Activated naive CD4-positive, alpha-beta T cell treated with anti-CD3 and anti-CD28 coated beads for 36 hours (primary cell): Measurements from ENCODE around the gene SF3B4. TPM values are rescaled to one million over a fixed set of nuclear protein-coding genes. Genes with fewer than 3 reads are reported as not detected.
A peak's percentile ranks its signal among the peaks of the same experiment; 100 is the strongest.
"Not testable (repeated sequence)": the region's sequence is repeated elsewhere in the genome, so short reads cannot be mapped to it uniquely, and the experiment has no call there.

Source experiments
- CTCF ChIA-PET: fragments of 350-600 bp; sonication (Branson Sonifier 250); formaldehyde crosslinking; loops from one replicate; lab custom pipeline; 2021; ENCODE audit warnings: antibody characterized with exemption; lab: Charles Lee
- DNase-seq: peaks from one replicate; pipeline ENCODE4 v3.0.0-alpha.2; 2020
- H3K27ac Mint-ChIP-seq: one replicate; pipeline ENCODE4 v1.8.0; 2021; ENCODE audit warnings: mild to moderate bottlenecking, mixed read lengths
- H3K27me3 Mint-ChIP-seq: one replicate; pipeline ENCODE4 v1.8.0; 2021; ENCODE audit warnings: low read depth, mixed read lengths
- H3K36me3 Mint-ChIP-seq: one replicate; pipeline ENCODE4 v1.8.0; 2021; ENCODE audit warnings: low read depth, mixed read lengths
- H3K4me1 Mint-ChIP-seq: one replicate; pipeline ENCODE4 v1.8.0; 2021; ENCODE audit warnings: low read depth, mixed read lengths
- H3K4me3 Mint-ChIP-seq: one replicate; pipeline ENCODE4 v1.8.0; 2021; ENCODE audit warnings: mild to moderate bottlenecking, moderate library complexity, mixed read lengths
- H3K9me3 Mint-ChIP-seq: one replicate; pipeline ENCODE4 v1.8.0; 2021; ENCODE audit warnings: mixed read lengths
- intact Hi-C: fragments of 100-400 bp; cut with micrococcal nuclease; formaldehyde crosslinking; loops from one replicate; pipeline ENCODE4 v1.15.1; 2023
- total RNA-seq, 2 experiments: library from RNA; stranded (reverse); gene quantifications; one replicate each; pipeline ENCODE4 v1.2.3, GENCODE V29; 2021

The SF3B4 gene
- total RNA-seq, 2 experiments from 2014 or later: 47.3 to 48.5 TPM

- CTCF ChIA-PET: interaction anchor here (1.2 kb wide), 1 partner anchor 26 kb away, joined by 3 read pairs; no protein-coding TSS in a partner anchor
- no peak overlapping the region for H3K27ac Mint-ChIP-seq
These were observed 13.1 kb downstream of the SF3B4 start for GRCh38 chr1:149914545-149914944.

DNA sequence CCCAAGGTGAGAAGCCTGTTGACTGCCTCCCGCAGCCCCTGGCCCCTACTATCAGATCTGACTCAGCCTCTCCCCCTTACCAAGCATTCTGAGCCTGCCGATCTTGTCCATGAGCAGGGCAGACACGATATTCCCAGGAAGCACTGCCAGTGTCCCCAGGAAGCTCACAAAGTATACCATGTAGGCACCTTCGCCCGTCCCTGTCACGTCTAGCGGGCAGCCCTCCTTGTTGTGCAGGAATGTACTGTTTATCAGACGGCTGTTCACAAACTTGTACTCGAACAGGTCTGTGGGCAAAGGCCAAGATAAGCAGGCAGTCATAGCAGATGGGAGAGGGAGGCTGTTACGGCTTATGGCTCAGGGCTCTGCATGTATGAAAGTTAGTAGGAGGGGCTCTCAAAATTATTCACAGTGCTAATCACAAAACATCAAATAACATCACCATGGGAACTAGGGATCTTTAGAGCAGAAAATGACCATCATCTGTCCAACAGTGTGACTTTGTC lies 21.0 kb downstream of the SF3B4 start:
- DNase-seq: no peak
- no peaks in the 10 kb centered on the region for H3K4me1 Mint-ChIP-seq
- intact Hi-C loops: no loop called here
- H3K36me3 Mint-ChIP-seq: peaks cover 17% of the 10 kb centered on the region
- H3K4me3 Mint-ChIP-seq: no peak overlapping the region
- peaks cover 2% of the 10 kb centered on the region for H3K9me3 Mint-ChIP-seq
- CTCF ChIA-PET: interaction anchor here (0.7 kb wide), 1 partner anchor 280 kb away, joined by 3 read pairs; no protein-coding TSS in a partner anchor
- H3K27ac Mint-ChIP-seq: no peak overlapping the region
- H3K27me3 Mint-ChIP-seq: no peaks in the 10 kb centered on the region

More at GRCh38 chr1:149914545-149914944, 13.1 kb downstream of the SF3B4 start:
- H3K9me3 Mint-ChIP-seq: no peaks in the 10 kb centered on the region
- intact Hi-C loops: no loop called here
- peaks cover 34% of the 10 kb centered on the region for H3K4me1 Mint-ChIP-seq
- no peak for DNase-seq
- H3K36me3 Mint-ChIP-seq: peaks cover 4% of the 10 kb centered on the region
- no peak overlapping the region for H3K4me3 Mint-ChIP-seq
- no peaks in the 10 kb centered on the region for H3K27me3 Mint-ChIP-seq

GRCh38 chr1:149903836-149904491 lies 23.6 kb downstream of the SF3B4 start:
- intact Hi-C loops: no loop called here
- CTCF ChIA-PET: no interaction called here
- peaks cover 2% of the 10 kb centered on the region for H3K9me3 Mint-ChIP-seq
- DNase-seq: no peak
- no peak overlapping the region for H3K4me3 Mint-ChIP-seq
- no peaks in the 10 kb centered on the region for H3K27me3 Mint-ChIP-seq
- H3K36me3 Mint-ChIP-seq: peaks cover 27% of the 10 kb centered on the region
- H3K4me1 Mint-ChIP-seq: peaks cover 17% of the 10 kb centered on the region
- H3K27ac Mint-ChIP-seq: no peak overlapping the region

DNA sequence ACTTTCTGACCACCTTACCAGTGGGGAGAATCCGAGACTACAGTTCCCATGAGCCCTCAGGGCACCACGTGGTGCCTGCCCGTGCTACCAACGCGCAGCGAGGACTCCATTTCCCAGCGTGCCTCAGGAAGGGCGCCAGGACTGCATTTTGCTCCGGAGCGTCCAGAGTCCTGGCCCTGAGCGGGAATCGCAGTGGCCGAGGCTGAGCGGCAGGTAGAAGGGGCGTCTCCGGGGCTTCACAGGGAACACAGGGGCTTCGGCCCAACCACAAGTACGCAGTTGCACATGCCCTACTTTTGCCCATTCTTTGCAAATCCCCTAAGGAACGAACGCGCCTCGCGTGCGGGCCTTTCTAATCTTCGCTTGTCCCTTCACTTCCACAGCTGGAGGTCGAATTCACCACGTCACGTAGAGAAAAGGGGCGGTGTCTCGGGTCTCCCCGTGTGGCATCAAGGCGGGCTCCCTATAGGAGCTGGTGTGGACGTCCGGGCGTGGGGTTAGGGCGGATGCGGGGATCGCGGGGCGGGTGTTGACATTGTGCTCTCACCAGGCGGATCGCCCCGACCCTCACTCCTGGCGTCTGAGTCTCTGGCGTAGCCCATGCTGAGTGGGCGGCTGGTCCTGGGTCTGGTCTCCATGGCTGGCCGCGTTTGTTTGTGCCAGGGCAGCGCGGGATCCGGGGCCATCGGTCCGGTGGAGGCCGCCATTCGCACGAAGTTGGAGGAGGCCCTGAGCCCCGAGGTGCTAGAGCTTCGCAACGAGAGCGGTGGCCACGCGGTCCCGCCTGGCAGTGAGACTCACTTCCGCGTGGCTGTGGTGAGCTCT lies 27.9 kb downstream of the SF3B4 start, which contains the start of gene BOLA1:
BOLA1 (plus strand) TSS at position 109 of the 825 bp plus-strand sequence; CDS start at position 601, 492 bp downstream.
- Mint-ChIP-seq H3K36me3 (peaks cover 20% of the 10 kb centered on the region), H3K9me3 (peaks cover 2% of the 10 kb centered on the region), H3K4me1 (peaks cover 20% of the 10 kb centered on the region), H3K4me3 (peak within 1 kb of the TSS; percentile 97), H3K27me3 (no peaks in the 10 kb centered on the region), H3K27ac (peak within 1 kb of the TSS; percentile 94)
- peak; percentile 90 for DNase-seq
- intact Hi-C loops: loop anchor here (1.0 to 2.0 kb wide), 3 partner anchors 11 to 165 kb away; partner anchors contain the start of gene SF3B4
- CTCF ChIA-PET: no interaction called here

DNA sequence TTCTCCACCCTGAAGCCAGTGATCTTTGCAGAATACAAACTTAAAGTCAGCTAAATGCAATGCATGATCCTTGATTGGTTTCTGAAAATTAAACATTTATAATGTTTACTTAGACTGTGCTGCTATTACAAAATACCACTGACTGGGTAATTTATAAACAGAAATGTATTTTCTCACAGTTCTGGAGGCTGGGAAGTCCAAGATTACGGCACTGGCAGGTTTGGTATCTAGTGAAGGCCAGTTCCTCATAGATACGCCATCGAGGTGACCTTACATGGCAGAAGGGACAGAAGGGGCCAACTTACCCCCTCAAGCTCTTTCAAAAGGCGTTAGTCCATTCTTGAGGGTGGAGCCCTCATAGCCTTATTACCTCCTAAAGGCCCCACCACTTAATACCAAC lies 31.0 kb downstream of the SF3B4 start:
- DNase-seq: no peak
- Mint-ChIP-seq H3K27ac (no peak overlapping the region), H3K27me3 (no peaks in the 10 kb centered on the region), H3K4me3 (no peak overlapping the region), H3K9me3 (no peaks in the 10 kb centered on the region), H3K36me3 (peaks cover 10% of the 10 kb centered on the region), H3K4me1 (peaks cover 20% of the 10 kb centered on the region)
- CTCF ChIA-PET: no interaction called here
- intact Hi-C loops: no loop called here

GRCh38 chr1:149888999-149889289 lies 38.7 kb downstream of the SF3B4 start:
- Mint-ChIP-seq H3K36me3 (peaks cover 2% of the 10 kb centered on the region), H3K27me3 (no peaks in the 10 kb centered on the region), H3K4me3 (no peak overlapping the region), H3K9me3 (no peaks in the 10 kb centered on the region), H3K4me1 (peaks cover 3% of the 10 kb centered on the region), H3K27ac (no peak overlapping the region)
- no peak for DNase-seq
- intact Hi-C loops: loop anchor here (1.0 kb wide), 6 partner anchors 10 to 178 kb away; partner anchors contain the start of genes BOLA1 and VPS45
- CTCF ChIA-PET: interaction anchor here (0.6 to 2.1 kb wide), 10 partner anchors 26 to 299 kb away, joined by 3 to 14 read pairs (median 3); no protein-coding TSS in a partner anchor

DNA sequence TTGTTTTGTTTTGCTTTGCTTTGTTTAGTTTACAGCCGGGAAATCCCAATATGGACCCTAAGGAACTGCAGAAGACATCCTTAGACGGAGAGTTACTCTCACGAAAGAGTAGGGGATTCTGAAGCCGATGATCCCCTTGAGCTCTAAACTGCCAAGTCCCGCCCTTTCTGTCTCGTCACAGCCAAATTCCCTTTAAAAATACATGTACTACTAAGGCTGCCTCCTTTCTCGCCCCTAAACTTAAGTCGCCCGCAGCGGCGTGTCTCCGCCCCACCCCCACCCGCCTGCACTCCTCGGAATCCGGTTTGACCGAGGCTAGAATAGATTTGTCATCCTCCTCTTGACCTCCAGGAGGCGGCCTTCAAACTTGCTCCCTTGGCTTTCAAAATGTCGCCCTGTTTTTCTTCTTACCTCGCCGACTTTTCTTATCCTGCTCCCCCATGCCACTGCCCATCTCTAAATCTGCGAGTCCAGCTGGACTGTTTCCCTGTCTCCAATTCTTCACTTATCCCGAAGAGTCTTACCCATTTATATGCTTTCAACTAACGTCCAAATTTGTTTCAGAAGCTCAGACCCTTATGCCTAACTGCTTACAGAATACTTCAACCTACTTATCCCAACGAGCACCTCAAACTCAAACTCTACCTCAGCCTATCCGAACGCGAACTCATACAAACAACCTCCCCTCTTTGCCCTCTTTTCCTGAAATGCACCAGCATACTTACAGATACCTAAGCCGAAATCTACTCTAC lies 39.2 kb downstream of the SF3B4 start:
- intact Hi-C loops: loop anchor here (1.0 kb wide), 6 partner anchors 11 to 179 kb away; partner anchors contain the start of genes BOLA1 and VPS45
- Mint-ChIP-seq H3K36me3 (peaks cover 2% of the 10 kb centered on the region), H3K9me3 (no peaks in the 10 kb centered on the region), H3K27me3 (no peaks in the 10 kb centered on the region), H3K4me3 (no peak overlapping the region), H3K4me1 (peaks cover 3% of the 10 kb centered on the region), H3K27ac (no peak overlapping the region)
- CTCF ChIA-PET: interaction anchor here (0.6 to 2.1 kb wide), 16 partner anchors 27 to 299 kb away, joined by 3 to 14 read pairs (median 3); partner anchors contain the start of gene SV2A
- peak; percentile 88 for DNase-seq

GRCh38 chr1:149887456-149888246 lies 40.0 kb downstream of the SF3B4 start:
- Mint-ChIP-seq H3K36me3 (peaks cover 2% of the 10 kb centered on the region), H3K27me3 (no peaks in the 10 kb centered on the region), H3K9me3 (no peaks in the 10 kb centered on the region), H3K4me1 (peaks cover 3% of the 10 kb centered on the region), H3K27ac (no peak overlapping the region), H3K4me3 (no peak overlapping the region)
- peak; percentile 85 for DNase-seq
- CTCF ChIA-PET: interaction anchor here (0.9 to 1.5 kb wide), 8 partner anchors 14 to 278 kb away, joined by 3 to 5 read pairs (median 3); partner anchors contain the start of gene SV2A
- intact Hi-C loops: loop anchor here (1.0 kb wide), 6 partner anchors 12 to 180 kb away; partner anchors contain the start of genes BOLA1 and VPS45

DNA sequence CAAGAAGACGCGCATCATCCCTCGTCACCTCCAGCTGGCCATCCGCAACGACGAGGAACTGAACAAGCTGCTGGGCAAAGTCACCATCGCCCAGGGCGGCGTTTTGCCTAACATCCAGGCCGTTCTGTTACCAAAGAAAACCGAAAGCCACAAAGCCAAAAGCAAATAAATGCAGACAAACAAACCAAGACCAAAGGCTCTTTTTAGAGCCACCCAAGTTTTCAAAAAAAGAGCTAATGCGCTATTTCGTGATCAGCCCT lies 40.5 kb downstream of the SF3B4 start:
- H3K4me3 Mint-ChIP-seq, H3K4me1 Mint-ChIP-seq, H3K27ac Mint-ChIP-seq, H3K27me3 Mint-ChIP-seq, H3K9me3 Mint-ChIP-seq, H3K36me3 Mint-ChIP-seq, intact Hi-C loops, DNase-seq: not testable (repeated sequence)
- CTCF ChIA-PET: interaction anchor here (0.9 to 1.5 kb wide), 4 partner anchors 15 to 276 kb away, joined by 3 to 5 read pairs (median 4); no protein-coding TSS in a partner anchor

GRCh38 chr1:149886396-149887195 lies 41.0 kb downstream of the SF3B4 start:
- no peaks in the 10 kb centered on the region for H3K9me3 Mint-ChIP-seq
- peaks cover 2% of the 10 kb centered on the region for H3K36me3 Mint-ChIP-seq
- DNase-seq: peak; percentile 92
- no peaks in the 10 kb centered on the region for H3K27me3 Mint-ChIP-seq
- H3K4me1 Mint-ChIP-seq: peaks cover 12% of the 10 kb centered on the region
- H3K27ac Mint-ChIP-seq: no peak overlapping the region
- CTCF ChIA-PET: interaction anchor here (0.9 to 1.3 kb wide), 2 partner anchors 15 to 37 kb away, joined by 3 to 4 read pairs; no protein-coding TSS in a partner anchor
- H3K4me3 Mint-ChIP-seq: no peak overlapping the region
- intact Hi-C loops: no loop called here

GRCh38 chr1:149886121-149886395 lies 41.5 kb downstream of the SF3B4 start:
- intact Hi-C loops, DNase-seq, H3K27me3 Mint-ChIP-seq, CTCF ChIA-PET, H3K9me3 Mint-ChIP-seq, H3K4me3 Mint-ChIP-seq, H3K27ac Mint-ChIP-seq, H3K36me3 Mint-ChIP-seq: not testable (repeated sequence)
- H3K4me1 Mint-ChIP-seq: peaks cover 13% of the 10 kb centered on the region
